T1000 (cell line): ENCODE measurements around the gene AMDHD2.
"Not testable (repeated sequence)": the region's sequence is repeated elsewhere in the genome, so short reads cannot be mapped to it uniquely, and the experiment has no call there.

Experiments
- DNase-seq: peaks from one replicate; lab custom pipeline; 2025; ENCODE audit warnings: mixed read lengths; lab: John Stamatoyannopoulos, UW

Gene AMDHD2

GRCh38 chr16:2517954-2518605, 2.1 kb upstream of the AMDHD2 start:
- no peak for DNase-seq

- DNase-seq: no peak
Measured at GRCh38 chr16:2518823-2519710, 1.1 kb upstream of the AMDHD2 start.

DNA sequence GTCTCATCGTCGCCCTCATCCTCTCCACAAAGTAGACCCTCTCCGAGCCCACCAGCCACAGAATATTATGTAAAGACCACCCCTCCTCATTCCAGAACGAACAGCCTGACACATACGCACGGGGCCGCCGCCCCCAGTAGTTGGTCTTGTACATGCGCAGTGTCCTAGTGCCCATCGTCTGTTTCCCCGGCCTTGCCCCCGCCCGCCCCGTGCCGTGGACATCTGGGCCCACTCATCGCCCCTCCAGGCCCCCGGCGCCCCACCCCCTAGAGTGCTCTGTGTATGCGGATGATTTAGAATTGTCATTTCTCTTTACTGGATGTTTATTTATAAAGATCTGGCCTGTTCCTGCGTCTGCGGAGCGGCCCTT, 475 bp upstream of the AMDHD2 start:
- DNase-seq: no peak

- peak; percentile 44 for DNase-seq
Measured at GRCh38 chr16:2520784-2521531, 787 bp downstream of the AMDHD2 start.

- no peak for DNase-seq
Measured at GRCh38 chr16:2523801-2524231, 3.6 kb downstream of the AMDHD2 start.

GRCh38 chr16:2524339-2524938, 4.3 kb downstream of the AMDHD2 start:
- no peak for DNase-seq

DNA sequence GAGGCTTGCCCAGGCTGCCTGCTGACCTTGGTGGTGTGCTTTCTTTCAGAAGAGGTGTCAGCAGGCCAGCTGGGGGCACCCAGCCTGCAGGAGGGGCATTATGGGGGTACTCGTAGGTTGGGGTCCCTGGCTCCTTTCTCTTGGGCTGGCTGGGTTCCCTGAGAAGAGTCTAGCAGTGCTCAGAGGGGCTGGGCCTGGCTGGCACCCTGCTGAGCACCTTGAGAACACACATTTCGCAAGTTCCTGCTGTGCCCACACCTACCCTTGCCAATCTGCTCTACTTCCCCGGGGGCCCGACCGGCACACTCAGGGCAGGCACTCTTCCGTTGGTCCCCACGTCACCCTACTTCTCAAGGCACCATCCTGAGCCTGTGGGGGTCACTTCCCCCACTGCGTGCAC, 6.0 kb downstream of the AMDHD2 start:
- DNase-seq: no peak

GRCh38 chr16:2527071-2527783, 7.1 kb downstream of the AMDHD2 start:
- no peak for DNase-seq

GRCh38 chr16:2527784-2528100, 7.6 kb downstream of the AMDHD2 start:
- DNase-seq: no peak

- DNase-seq: no peak
Measured at GRCh38 chr16:2528161-2529060, 8.2 kb downstream of the AMDHD2 start.

DNA sequence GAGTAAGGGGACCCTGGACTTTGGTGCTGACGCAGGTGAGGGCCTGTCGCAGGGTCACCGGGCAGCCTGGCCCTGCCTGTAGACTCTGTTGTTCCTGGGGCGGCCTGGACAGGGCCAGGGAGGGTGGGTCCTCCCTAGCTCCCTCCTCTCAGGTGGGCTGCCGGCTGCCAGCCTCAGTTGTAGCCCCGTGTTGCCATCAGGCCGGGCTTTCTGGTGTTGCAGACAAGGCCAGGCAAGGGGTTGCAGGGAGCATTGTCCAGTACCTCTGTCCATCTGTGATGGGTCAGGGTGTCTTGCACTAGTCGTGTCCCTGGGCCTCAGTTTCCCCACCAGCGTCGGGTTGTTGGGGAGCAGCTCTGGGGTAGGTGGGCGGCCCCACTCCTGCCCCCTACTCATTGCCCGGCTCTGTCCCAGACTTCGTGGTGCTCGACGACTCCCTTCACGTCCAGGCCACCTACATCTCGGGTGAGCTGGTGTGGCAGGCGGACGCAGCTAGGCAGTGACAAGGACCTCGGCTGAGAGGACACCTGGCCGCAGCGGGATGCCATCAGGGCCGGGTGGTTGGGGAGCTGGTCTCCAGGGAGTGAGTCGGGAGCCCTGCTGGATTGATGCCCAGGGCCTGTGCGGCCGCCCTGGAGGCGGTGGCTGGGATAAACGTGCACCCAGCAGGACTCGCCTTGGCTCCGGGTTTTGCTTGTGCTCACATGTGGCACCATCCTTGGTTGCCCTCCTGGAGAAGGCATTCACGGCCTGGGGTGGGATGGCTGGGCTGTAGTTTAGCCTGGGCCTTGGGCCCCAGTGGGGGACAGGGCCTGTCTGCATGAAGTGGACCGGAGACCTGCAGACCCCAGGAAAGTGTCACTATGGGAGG, 9.1 kb downstream of the AMDHD2 start:
- no peak for DNase-seq

DNA sequence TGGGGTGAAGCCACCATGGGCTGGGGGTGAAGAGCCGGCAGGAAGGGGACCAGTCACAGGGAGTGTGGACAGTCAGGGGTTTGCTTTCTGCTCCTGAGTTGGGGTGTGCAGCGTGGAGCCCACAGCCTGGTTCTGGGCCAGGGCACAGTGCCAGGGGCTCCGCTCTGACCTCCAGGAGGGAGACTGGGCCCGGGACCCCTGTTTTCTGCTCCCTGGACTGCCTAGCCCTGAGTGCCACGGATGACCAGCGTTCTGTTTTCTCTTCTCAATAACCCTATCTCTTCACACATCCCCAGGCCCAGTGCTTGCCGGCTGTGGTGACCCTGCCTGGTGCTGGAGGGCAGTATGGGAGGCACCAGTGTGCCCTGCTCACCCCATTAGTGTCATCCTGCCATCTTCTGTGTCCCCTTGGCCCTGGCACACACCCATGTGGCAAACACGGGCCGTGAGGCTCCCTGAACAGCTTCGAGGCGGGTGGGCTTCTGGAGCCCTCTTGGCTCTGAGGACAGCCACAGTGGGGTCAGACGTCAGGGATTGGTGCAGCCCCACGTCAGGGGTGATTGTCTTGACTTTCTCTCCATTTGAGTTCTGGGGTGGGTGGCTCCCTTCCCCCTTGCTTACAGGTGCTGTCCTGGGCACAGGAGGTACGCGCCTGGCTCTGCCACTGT, 9.9 kb downstream of the AMDHD2 start:
- no peak for DNase-seq

GRCh38 chr16:2530629-2531318, 10.6 kb downstream of the AMDHD2 start:
- DNase-seq: no peak

DNA sequence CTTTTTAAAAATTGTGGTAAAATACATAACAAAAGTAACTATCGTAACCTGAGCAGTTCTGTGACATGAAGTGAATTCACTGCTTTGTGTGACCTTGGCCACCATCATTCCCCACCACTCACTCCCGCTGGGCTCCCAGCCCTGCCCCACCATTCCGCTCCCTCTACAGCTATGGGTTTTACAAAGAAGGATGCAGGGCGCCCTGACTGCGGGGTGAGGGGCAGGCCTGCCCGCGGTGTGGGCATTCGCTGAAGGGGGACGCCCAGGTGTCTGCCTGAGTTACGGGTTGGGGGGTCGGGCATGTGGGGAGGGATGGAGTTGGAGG, 11.2 kb downstream of the AMDHD2 start, which contains the start of gene CEMP1:
Gene CEMP1 (minus strand): TSS at position 38 of the 325 bp plus-strand sequence. CDS start 335 bp downstream, outside the sequence.
- DNase-seq: no peak

- peak; percentile 97 for DNase-seq
Measured at GRCh38 chr16:2531696-2532493, 11.7 kb downstream of the AMDHD2 start.

DNA sequence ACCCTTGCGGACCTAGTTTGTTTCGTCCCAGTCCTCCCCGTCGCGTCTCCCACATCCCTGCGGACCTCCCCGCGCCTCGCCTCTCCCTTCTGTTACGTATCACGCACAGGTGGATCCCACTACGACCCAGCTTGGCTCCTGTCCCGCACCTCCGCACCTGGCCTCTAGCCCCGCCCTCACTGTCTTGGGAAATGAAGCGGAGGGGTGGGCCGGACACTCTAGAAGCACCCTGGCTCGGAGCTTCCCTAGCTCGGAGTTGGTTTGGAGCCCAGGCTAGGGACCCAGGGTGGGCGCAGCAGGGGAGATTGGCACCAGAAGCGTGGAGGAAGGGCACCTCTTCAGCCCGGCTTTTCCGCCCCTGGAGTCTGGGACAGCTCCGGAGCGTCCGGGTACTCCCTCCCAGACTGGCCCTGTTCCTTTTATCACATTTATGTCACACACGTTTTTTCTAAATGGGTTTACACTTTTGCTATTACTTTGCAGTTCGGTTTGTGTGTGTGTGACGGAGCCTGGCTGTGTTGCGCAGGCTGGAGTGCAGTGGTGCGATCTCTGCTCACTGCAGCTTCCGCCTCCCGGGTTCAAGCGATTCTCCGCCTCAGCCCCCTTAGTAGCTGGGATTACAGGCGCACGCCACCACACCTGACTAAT, 12.4 kb downstream of the AMDHD2 start:
- DNase-seq: no peak

DNA sequence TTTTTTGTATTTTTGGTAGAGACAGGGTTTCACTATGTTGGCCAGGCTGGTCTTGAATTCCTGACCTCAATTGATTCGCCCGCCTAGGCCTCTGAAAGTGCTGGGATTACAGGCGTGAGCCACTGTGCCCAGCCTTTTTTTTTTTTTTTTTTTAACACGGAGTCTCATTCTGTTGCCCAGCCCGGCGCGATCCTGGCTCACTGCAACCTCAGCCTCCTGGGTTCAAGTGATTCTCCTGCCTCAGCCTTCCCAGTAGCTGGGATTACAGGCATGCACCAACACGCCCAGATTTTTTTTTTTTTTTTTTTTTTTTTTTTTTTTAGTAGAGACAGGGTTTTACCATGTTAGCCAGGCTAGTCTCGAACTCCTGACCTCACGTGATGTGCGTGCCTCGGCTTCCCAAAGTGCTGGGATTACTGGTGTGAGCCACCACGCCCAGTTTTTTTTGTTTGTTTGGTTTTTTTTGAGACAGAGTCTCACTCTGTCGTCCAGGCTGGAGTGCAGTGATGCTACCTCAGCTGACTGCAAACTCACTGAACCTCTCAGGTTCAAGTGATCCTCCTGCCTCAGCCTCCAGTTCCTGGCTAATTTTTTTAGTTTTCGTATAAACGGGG, 13.1 kb downstream of the AMDHD2 start:
- DNase-seq: not testable (repeated sequence)
